HG02798 (cell line): ENCODE results near the gene BTBD9.

Experiments used
- ATAC-seq: cut with Tn5 transposase; IDR thresholded peaks from one replicate; pipeline ENCODE4 v1.9.1; 2021; ENCODE audit warnings: mild to moderate bottlenecking; ENCODE audit not compliant: unreplicated experiment, poor library complexity

Gene BTBD9

DNA sequence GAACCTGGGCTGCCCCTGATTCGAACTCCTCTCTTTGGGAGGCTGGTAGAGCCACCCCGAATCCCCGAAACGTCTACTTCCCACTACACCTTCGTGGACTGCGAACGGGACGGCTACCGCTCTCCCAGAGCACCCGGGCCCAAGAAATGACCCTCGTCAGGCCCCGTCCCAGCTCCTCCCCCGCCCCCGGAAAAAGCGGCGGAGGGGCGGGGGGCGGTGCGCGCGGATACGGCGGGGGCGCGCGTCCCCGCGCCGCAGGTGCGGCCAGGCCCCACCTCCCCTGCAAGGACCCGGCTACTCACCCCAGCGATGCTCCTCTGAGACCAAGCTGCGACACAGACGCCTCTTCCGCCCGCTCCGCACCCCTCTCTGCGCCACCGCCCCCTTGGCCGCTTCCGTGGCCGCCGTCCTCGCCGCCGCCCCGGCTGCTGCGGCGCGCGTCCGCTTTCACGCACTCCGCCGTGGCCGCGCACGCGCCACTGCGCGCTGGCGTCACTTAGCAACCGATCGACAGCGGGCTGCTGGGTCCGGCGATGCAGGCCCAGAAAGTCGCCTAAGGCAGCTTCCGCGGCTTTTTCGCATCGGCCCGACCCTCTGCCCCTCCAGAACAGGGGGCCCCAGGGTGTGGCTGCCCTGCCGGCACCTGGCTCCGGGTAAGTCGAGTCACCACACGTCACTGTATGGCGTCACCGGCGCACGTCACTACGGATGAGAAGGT, at the start of gene BTBD9:
BTBD9 (minus strand) TSS at position 432 of the 718 bp plus-strand sequence.
- ATAC-seq, result peak; percentile 85

DNA sequence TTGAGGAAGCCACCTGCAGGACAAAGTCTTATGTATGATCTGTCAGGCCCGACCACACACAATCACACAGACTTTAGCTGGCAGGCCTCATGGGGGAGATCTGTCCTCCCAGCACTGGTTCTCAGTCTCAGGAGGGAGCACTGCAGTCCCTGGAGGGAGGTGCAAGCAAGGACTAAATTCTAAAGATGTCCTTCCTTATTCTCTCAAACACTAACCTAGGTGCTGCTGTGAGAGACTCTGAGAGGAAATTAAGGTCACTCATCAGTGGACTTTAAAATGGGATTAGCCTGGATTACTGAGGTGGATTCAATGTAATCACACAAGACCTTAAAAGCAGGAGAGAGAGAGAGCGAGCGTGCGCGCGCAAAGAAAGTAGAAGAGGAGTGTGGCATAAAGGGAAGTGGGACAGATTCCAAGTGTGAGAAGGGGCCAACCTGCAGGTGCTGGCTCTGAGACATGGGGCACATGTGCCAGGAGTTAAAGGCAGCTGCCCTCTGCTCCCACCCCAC, 48.9 kb upstream of the BTBD9 start:
- no peak for ATAC-seq

DNA sequence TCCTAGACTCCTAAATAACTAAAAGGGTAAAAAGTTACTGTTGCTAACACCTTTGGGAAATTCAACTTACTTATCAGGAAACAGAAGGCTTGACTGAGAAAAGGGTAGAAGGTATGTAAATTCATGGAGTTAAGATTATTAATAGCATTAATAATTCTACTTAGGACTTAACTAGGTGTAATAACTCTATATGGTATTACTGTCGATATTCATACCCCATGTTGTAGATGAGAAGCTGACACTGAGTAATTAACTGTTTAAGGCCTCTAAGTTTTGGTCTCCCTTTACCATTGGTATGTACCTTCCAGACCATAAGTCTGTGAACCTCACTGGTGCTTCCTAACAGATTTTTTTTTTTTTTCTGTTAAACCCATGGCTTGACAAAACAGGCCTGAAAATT, 47.8 kb upstream of the BTBD9 start:
- ATAC-seq, result no peak

DNA sequence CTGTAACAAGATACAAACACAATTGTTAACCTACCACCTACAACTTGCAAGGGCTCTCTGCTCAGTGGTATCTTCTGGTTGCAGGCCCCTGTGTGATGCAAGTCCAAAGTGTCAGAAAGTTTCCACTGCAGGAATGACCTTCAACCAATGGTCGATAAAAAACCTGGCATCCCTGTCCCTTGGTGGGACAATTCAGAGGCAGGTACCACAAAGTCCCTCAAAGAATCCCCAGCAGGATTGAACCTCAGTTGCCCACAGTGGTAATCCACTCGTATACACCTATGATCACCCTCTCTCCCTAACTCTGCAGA, 47.3 kb upstream of the BTBD9 start:
- no peak for ATAC-seq

DNA sequence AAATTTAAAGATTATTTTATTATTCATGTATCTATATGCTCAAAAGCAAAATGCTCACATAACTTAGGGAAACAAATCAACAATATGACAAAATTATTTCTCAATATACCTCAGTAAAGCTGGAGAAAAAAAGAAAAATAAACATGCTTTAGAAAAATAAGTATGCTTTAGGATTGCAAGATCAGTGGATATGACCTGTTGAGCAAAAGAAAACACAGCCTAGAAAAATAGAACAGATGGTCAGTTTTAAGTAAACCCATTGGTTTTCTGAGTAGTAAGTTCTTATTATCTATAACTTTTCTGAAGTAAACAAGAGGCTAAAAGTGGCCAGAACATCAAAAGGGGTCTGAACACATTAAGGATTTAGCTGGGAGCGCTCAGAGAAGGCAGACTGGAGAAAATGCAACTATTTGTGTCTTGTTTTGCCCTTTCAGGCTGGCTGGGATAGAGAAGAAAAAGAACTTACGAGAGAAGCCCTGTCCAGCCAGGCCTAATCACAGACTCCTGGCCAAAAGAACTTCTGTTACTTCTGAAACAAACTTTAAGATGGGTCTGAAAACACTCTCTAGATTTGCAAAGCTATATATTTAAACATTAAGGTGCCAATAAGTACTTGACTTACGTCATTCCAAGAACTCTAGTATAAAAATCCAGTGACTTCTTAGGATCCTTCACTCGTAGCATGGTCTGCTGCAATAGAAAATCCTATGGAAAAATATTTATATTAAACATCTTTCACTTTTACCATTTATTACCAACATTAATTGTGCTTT, 46.7 kb upstream of the BTBD9 start:
- no peak for ATAC-seq

DNA sequence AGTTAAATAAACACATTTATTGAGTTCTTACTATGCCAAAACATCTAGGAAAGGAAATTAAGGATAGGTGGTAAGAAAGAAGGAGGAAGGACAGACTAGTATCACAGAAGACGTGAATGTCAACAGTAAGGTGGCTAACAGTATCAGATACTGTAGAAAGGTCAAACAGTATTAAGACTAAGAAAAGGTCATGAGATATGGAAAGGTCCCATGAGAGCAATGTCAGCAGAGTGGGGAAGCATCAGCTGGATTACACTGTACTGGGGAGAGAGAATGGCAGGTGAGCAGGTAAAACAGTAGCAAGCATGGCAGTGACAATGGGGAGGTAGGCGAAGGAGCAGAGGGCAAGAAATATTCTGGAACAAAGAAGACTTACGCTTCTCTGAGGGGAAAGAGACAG, 45.2 kb upstream of the BTBD9 start:
- no peak for ATAC-seq

DNA sequence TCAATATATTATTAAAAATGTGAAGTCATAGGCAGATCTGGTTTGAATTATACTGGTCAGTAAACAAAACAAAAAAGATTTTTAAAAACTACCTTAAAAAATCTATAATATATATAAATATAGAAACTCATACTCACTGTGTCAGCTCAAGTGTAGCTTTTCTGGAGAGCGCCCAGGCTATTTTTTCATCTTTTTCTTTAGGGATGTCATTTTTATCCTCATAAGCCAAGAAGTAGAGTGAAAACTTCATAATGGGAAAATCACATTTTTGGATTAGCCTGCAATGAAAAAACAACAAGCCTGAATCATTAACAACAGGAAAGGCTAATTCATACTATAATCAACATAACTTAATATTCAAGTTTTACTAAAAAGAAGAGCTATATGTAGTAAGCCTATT, 44.5 kb upstream of the BTBD9 start:
- no peak for ATAC-seq

DNA sequence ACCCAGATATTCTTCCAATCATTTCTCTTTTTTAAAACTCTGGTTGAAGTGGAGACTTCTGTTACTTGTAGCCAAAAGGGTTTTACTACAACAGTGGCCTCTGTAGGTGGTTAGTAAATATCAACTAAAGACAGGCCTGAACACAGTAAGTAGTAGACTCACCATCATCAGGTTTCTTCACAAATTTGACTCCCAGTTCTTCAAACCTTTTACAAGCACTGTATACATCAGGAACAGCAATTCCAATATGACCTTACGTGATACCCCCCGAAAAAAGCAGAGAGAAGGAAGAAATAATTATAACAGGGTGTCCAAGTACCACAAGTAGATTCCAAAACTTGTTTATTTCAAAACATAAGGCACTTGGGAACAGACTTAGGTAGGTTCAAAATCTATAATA, 42.1 kb upstream of the BTBD9 start:
- no peak for ATAC-seq

DNA sequence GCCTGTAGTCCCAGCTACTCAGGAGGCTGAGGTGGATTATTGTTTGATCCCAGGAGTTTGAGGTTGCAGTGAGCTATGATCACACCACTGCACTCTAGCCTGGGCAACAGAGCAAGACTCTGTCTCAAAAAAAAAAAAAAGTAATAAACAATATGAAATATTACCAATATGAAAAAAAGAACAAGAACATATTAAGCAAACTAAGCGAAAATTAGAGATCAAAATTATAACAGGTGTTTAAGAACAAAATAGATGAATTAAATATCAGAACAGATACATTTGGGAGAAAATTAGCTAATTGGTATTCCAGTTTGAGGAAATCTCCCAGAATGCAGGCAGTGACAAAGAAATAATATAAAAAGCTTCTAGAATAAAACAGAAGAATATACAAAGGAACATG, 39.9 kb upstream of the BTBD9 start:
- ATAC-seq, result no peak

DNA sequence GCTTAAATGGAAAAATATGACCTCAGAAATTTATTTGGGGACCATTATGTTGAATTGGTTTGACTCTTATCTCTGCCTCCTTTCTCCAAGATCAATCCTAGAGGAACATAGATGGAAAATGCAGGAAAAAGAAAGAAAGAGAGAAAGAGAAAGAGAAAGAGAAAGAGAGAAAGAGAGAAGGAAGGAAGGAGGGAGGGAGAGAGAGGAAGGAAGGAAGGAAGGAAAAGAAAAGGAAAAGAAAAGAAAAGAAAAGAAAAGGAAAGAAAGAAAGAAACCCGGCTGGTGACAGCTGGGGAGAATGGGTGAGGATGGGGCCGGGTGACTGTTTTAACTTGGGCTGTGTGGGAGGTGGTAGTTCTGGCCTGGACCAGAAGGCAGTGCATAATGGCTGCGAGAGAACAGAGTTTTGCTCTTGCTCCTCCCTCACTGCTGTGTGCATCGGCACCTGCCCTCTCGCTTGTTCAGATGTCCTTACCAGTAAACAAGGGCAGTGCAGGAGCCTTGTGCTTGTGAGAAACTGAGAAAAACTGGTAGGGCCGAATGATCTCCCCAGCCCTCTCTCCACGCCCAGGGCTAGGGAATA, 38.5 kb upstream of the BTBD9 start:
- no peak for ATAC-seq

DNA sequence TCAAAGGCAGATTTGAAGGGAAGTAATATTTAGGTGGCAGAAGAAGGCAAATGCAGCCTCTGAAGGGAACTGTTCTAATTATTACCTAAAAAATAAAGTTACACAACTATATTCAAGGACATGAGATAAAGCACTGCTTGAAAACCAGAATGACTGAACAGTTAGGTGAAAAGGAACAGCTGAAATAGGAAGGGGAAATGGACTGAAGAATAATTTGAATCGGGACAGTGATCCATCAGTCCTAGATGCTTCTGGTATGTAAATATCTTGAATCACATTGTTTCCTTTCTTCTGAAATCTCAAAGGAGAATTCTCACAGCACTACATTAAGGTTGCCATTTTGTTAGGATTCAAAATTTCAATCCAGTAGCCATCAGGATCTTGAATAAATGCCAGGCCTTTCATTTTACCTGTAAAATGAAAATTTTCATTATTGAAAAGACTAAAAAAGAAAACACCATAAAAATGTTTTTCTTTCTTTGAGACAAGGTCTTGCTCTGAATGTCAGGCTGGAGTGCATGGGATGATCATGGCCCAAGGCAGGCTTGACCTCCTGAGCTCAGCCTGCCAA, 37.3 kb upstream of the BTBD9 start:
- ATAC-seq, result no peak

DNA sequence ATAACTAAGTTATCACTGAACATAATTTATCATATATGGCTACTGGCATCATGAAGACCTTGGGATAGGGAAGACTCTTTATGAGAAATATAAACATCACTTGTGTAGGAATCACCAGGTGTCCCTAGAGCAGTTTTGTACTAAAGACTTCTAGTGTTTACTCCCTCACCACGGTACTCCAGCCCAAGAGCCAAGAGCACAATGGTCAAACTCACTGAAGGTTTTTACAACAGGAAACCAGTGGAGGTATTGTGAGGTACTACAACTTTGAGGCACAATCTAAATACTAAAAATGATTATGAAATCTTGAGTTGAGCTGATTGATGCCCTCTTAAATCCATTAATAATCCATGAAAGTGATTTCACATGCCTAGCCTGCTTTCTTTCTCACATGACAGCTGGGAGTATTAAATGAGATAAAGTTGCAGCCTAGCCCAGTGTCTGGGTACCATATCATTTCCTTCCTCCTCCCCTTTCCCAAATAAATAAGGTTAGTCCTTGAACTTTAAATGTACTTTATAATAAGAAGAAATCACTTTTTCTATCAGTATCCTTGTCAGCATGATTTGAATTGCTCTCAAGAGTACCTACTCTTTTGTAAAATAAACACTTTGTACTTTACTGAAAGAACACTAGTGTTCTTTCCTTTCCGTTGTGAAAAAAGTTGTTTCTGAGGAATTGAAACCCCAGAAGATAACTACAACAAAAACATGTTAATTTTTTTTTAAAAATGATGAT, 36.7 kb upstream of the BTBD9 start:
- no peak for ATAC-seq

DNA sequence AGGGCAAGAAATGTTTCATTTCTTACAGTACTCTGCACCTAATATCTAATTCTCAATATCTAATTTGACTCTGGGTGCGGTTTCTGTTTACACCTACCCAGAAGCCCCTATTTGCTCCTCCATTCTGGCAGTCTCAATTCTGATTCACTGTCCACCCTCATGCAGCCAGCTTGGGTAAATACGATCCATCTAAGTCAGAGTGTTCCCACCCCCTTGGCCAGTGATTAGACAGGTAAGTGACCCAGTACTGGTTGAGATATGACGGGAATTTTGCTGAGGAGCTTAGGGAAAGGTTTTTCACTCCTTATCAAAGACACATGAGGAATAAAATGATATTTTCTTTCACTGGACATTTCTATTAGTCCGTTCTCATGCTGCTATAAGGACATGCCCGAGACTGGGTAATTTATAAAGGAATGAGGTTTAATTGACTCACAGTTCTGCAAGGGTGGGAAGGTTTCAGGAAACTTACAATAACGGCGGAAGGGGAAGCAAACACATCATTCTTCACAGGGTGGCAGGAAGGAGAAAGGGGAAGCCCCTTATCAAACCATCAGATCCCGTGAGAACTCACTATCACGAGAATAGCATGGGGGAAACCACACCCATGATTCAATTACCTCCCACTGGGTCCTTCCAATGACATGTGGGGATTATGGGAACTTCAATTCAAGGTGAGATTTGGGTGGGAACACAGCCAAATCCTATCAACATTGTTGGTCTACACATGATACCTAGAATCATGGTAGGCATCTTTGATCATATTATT, 33.9 kb upstream of the BTBD9 start:
- no peak for ATAC-seq

DNA sequence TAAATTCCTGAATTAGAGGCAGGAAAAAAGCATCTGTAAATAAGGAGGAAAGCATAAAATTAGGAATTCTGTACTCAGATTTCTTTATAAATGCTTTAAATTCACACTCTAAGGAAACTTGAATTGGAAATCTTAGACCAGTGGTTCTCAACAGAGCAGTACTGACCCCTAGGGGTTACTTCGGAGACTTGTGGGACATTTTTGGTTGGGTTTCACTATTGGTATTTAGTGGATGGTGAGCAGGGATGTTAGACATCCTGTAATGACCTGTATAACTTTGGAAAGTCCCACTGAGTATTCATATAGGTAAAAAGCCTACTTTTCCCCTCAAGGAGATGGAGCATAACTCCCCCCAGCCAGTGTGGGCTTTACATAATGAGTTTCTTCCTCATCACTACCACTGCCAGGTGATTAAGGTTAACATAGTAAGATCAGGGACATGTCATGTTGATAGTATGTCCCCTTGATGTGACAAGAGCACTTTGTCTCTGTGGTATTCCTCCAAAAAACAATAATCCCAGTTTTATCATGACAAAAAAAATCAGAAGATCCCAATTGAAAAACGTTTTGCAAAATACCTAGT, 32.2 kb upstream of the BTBD9 start:
- ATAC-seq, result peak; percentile 76

DNA sequence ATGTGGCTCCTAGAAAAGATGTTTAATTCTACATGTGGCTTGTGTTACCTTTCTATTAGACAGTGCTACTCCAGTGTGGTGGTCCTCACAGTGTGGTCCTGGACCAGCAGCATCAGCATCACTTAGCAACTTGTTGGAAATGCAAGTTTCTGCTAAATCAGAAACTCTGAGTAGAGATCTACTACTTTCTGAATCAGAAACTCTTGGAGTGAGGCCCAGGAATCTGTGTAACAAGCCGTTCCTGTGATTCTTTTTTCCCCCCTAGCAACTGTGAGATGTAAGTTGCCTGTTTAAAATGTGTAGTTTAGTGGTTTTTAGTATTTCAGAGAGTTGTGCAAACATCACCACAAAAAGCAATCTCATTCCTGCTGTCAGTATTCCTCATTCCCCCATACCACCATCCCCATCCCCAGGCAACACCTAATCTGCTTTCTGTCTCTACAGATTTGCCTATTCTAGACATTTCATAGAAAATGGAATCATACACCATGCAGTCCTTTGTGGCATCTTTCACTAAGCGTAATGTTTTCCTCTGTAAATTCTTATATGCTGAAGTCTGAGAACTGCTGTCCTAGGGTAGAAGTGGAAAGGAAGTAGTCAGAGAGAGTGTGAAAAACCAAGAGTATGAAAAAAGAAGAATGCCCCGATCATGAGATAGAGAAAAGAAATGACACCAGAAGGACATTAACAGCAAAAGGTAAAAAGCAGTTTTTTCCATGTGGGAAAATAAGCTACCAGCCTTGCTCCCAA, 18.9 kb upstream of the BTBD9 start:
- no peak for ATAC-seq

DNA sequence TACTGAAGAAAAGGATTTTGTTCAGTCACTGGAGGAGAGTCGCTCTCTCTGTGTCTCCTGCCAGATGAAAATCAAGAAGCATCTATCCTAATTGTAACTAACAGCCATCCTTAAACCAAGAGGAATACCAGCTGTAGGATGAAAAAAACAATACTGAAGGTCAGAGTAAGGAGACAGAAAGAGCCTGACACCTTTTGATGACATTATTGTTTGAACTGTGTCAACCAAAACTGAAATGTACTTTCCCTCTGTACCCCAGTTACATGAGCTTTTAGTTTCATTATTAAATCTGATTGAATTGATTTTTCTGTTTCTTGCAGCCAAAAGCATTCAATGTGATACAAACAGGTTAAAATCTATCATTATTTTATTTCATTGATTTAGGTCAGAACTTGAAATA, 17.2 kb upstream of the BTBD9 start:
- no peak for ATAC-seq

DNA sequence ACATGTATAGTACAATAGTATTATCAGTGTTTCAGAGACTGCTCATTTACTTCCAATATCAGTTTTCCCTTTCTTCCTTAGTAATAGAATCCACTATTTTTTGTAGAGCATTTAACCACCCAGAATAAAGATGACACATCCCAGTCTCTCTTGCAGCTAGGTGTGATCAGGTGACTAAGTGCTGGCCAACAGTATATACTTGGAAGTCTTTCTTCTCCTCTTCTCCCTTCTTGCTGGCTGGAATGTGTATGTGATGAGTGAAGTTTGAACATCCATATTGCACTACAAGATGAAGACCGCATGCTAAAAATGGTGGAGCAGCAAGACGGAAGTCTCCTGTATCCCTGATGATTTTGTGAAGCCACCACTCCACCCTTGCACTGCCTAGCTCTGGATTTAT, 14.5 kb upstream of the BTBD9 start:
- no peak for ATAC-seq

DNA sequence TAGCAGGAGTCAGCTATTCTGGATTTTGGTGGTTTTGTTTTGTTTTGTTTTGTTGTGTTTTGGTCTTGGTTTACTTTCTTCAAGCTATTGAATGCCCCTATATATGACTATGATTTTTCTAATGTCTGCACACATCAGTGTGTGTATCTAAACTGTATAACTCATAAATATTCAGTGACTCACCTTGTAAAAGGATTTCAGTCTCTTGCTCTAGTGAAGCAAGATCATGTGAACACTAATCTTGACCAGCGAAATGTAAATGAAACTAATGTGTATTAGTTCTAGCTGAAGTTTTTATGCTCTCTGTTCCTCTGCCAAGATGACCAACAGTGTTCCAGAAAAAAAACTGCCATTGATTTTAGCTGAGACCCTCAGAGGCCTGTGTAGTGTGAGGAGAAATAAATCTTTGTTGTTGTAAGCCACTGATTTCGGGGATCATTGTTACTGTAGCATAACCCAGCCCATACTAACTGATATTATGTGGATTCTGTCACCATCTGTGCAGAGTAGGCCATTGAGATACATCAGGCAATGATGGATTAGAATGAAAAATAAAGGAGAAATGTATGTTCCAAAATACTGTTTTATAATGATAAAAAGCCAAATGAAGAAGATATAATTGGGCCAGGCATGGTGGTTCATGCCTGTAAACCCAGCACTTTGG, 11.5 kb upstream of the BTBD9 start:
- no peak for ATAC-seq
